AG04449 (cell line): ENCODE results near the gene ADM2.

ENCODE experiments used
- CTCF ChIA-PET: fragments of 350-600 bp; formaldehyde crosslinking; extraction: SDS; loops from one replicate; lab custom pipeline; 2021; ENCODE audit warnings: antibody characterized with exemption; lab: Yijun Ruan, JAX
- POLR2A ChIA-PET: fragments of 400-600, 350-600 bp; formaldehyde crosslinking; extraction: SDS; loops from one replicate; lab custom pipeline; 2020; ENCODE audit warnings: antibody characterized with exemption, inconsistent platforms; lab: Yijun Ruan, JAX
- DNase-seq: peaks from one replicate; pipeline ENCODE4 v3.0.0-alpha.2; 2010; ENCODE audit warnings: low read depth, low spot score
- H3K4me3 ChIP-seq: 2 replicates; pipeline ENCODE4 v1.5.1; 2011; ENCODE audit warnings: low read depth, mild to moderate bottlenecking, control low read depth, low read length
- TF ChIP-seq, protein P1 (sequence below): IDR thresholded peaks from one replicate; pipeline ENCODE4 v1.5.1; 2011; ENCODE audit warnings: mild to moderate bottlenecking, moderate library complexity, low read length, control low read depth, inconsistent platforms; ENCODE audit not compliant: insufficient read depth; ENCODE audit errors: missing control alignments

The ADM2 gene

DNA sequence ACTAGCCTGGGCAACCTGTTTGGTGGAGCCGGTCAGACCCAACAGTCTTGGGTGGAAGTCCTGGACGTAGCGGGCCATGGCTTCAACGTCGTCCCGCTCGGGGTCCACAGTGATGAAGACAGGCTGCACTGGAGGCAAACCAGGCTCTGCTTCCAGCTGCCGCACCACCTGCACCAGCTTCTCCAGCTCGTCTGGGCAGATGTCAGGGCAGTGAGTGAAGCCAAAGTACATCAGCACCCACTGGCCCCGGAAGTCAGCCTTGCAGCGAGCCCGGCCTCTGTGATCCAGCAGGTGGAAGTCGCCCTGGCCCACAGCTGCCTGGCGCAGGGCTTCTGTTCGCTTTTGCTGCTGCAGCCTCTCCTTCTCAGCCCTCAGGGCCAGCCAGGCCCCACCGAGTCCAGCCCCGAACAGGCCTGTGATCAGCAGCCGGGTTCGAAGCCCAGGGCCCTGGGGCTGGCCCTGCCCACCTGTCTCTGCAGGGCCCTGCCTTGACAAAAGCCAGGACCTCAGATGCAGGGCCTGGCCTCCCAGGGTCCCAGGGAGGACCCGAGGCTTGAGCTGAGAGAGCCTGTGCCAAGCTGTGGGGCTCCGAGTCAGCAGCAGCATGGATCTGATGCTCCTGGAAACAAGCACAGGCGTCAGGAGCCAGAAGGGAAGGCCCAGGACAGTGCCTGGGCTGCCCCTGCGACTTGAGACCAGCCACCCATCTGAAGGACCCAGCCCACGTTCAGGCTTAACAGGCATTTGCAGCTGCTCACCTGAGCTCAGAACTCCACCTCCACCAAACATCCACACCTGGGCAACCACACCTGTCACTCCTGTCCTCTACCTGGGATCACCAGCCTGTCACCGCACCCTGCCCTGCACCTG, 42.7 kb downstream of the ADM2 start:
- peak overlapping the region; percentile 80 for H3K4me3 ChIP-seq
- DNase-seq, result no peak
- POLR2A ChIA-PET, result interaction anchor here (1.3 to 3.0 kb wide), 4 partner anchors 9 to 54 kb away, joined by 4 to 25 read pairs (median 8); partner anchors contain the start of genes LMF2 and NCAPH2
- CTCF ChIA-PET, result interaction anchor here (0.8 to 2.9 kb wide), 4 partner anchors 9 to 96 kb away, joined by 3 to 33 read pairs (median 11); partner anchors contain the start of gene LMF2
- TF ChIP-seq, protein P1, sequence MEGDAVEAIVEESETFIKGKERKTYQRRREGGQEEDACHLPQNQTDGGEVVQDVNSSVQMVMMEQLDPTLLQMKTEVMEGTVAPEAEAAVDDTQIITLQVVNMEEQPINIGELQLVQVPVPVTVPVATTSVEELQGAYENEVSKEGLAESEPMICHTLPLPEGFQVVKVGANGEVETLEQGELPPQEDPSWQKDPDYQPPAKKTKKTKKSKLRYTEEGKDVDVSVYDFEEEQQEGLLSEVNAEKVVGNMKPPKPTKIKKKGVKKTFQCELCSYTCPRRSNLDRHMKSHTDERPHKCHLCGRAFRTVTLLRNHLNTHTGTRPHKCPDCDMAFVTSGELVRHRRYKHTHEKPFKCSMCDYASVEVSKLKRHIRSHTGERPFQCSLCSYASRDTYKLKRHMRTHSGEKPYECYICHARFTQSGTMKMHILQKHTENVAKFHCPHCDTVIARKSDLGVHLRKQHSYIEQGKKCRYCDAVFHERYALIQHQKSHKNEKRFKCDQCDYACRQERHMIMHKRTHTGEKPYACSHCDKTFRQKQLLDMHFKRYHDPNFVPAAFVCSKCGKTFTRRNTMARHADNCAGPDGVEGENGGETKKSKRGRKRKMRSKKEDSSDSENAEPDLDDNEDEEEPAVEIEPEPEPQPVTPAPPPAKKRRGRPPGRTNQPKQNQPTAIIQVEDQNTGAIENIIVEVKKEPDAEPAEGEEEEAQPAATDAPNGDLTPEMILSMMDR, result no peak

DNA sequence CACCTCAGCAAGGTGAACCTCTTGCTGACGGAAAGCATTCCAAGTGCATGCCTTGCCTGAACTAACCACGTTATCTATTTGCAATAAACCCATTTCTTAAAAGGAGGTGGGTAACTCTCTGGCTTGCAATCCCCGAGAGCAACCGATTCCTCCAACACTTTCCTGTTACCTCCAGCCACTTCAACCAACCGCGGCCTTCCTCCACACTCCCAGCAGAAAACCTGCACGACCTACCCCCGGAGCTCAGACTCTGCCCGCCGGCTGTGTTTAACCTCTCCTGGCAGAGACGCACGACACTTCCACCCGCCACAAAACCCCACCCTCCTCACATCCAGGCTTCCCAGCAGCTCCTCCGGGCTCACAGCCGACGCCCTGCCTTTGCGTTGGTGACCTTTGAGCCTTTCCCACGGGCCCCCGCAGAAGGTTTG, 43.3 kb downstream of the ADM2 start:
- peak overlapping the region; percentile 80 for H3K4me3 ChIP-seq
- DNase-seq, result no peak
- POLR2A ChIA-PET, result interaction anchor here (0.9 to 3.0 kb wide), 6 partner anchors 10 to 96 kb away, joined by 4 to 25 read pairs (median 8); partner anchors contain the start of genes LMF2, MIOX and NCAPH2
- TF ChIP-seq, protein P1, result no peak
- CTCF ChIA-PET, result interaction anchor here (0.8 to 2.9 kb wide), 9 partner anchors 10 to 182 kb away, joined by 3 to 33 read pairs (median 8); partner anchors contain the start of genes KLHDC7B and LMF2

GRCh38 chr22:50525104-50525857, 43.9 kb downstream of the ADM2 start, which contains the start of gene SCO2:
SCO2 (minus strand) TSS chr22:50525598; CDS start chr22:50524411, 1,187 bp downstream.
- peak; percentile 75 for DNase-seq
- CTCF ChIA-PET, result interaction anchor here (0.6 to 2.9 kb wide), 38 partner anchors 8 to 331 kb away, joined by 3 to 33 read pairs (median 5); partner anchors contain the start of genes ARSA, CHKB, KLHDC7B and LMF2
- POLR2A ChIA-PET, result interaction anchor here (0.6 to 3.0 kb wide), 18 partner anchors 9 to 220 kb away, joined by 3 to 25 read pairs (median 4); partner anchors contain the start of genes CHKB, KLHDC7B, LMF2 and MIOX
- TF ChIP-seq, protein P1, result peak; percentile 67
- peak within 1 kb of the TSS; percentile 80 for H3K4me3 ChIP-seq

DNA sequence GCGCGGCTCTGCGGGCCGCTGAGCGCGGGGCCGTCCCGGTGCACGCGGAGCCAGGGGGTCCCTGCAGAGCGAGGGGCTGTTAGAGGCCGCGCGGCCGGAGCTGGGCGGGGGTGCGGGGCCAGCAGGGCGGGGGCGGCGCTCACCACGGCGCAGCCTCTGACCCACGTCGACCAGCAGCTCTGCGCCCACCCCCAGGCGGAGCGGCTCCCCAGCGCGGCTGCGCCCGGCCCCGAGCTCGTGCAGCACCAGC, 44.4 kb downstream of the ADM2 start:
- ChIA-PET CTCF (interaction anchor here (0.6 to 2.9 kb wide), 37 partner anchors 9 to 332 kb away, joined by 3 to 33 read pairs (median 5); partner anchors contain the start of genes ARSA, CHKB, KLHDC7B and LMF2), POLR2A (interaction anchor here (0.7 to 3.0 kb wide), 17 partner anchors 10 to 220 kb away, joined by 3 to 25 read pairs (median 4); partner anchors contain the start of genes CHKB, KLHDC7B, LMF2 and MIOX)
- no peak for DNase-seq
- TF ChIP-seq, protein P1, result no peak
- peak overlapping the region; percentile 80 for H3K4me3 ChIP-seq

DNA sequence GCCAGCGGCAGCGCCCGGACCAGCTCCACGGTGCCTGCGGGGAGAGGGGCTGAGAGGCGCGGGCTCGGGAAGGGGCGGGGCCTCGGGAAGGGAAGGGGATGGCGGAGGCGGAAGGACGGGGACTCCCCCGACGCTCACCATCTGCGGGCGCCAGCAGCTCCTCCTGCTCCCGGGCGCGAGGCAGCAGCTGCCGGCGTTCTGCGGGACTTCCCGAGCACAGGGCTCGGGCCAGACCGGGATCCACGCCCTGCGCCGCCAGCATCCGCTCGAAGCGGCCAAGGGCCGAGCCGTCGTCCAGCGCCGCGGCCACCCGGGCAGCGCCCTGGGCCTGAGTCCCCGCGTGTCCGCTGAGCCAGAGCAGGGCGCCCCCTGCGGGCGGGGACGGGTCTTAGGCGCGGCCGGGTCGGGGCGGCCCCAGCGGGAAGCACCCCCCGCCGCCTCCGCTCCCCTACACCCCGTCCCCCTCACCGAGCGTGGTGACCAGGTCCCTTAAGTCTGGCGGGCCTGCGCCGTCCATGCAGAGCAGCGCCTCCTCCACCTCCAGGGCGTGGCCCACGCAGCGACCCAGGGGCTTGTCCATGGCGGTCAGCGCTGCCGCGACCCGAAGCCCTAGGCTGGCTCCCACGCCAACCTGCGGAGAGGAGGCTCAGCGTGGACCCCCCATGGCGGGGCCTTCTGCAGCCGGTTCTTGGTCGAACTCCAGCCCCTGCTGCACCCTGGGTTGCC, 44.9 kb downstream of the ADM2 start:
- TF ChIP-seq, protein P1, result peak; percentile 69
- ChIA-PET CTCF (interaction anchor here (0.7 to 3.3 kb wide), 37 partner anchors 9 to 332 kb away, joined by 3 to 33 read pairs (median 6); partner anchors contain the start of genes ARSA, CHKB, KLHDC7B and LMF2), POLR2A (interaction anchor here (0.7 to 3.0 kb wide), 14 partner anchors 10 to 221 kb away, joined by 3 to 25 read pairs (median 4); partner anchors contain the start of genes CHKB, KLHDC7B, LMF2 and NCAPH2)
- peak overlapping the region; percentile 80 for H3K4me3 ChIP-seq
- no peak for DNase-seq
